ENCODE data around the gene LRP8. TPM values are rescaled to one million over a fixed set of nuclear protein-coding genes. Genes with fewer than 3 reads are reported as not detected.

Gene LRP8
- polyA plus RNA-seq, 4 donors = 3.4 to 11.5 (median 6.3) TPM

Other genes with a start within 250 kb of the LRP8 start
- under 1 TPM; 0.11 to 0.26 (median 0.14) TPM for gene SLC1A7, start 185.4 kb downstream of the LRP8 start, polyA plus RNA-seq (ENCODE audit: insufficient read length in 4 of 4)
- gene CPT2, start 131.2 kb downstream of the LRP8 start, polyA plus RNA-seq (ENCODE audit: insufficient read length in 4 of 4) = 10 to 100 TPM; 28.2 to 33.0 (median 30.3) TPM
- 10 to 100 TPM; 81.1 to 90.8 (median 87.3) TPM for gene CZIB, start 107.4 kb downstream of the LRP8 start, polyA plus RNA-seq (ENCODE audit: insufficient read length in 4 of 4)
- gene MAGOH, start 89.6 kb downstream of the LRP8 start, polyA plus RNA-seq (ENCODE audit: insufficient read length in 4 of 4) = 10 to 100 TPM; 78.6 to 94.4 (median 92.6) TPM
- gene DMRTB1, start 131.3 kb upstream of the LRP8 start, polyA plus RNA-seq (ENCODE audit: insufficient read length in 4 of 4) = under 1 TPM in 2 of 4 donors, not detected in 2; 0.13 to 0.18 TPM

Data from left renal cortex interstitium (tissue), 4 donors.